Prostate gland (tissue), 2 donors: ENCODE data around the gene ARFGAP1. TPM values are rescaled to one million over a fixed set of nuclear protein-coding genes. Genes with fewer than 3 reads are reported as not detected.

Experiments used
- DNase-seq: peaks from one replicate; pipeline ENCODE4 v3.0.0-alpha.2; 2019; ENCODE audit warnings: low spot score
- H3K27ac ChIP-seq, 2 donors: fragments of 200-600 bp; sonication (generic); 2 replicates each; pipeline ENCODE4 v1.5.1; 2017 to 2019
- H3K27me3 ChIP-seq: fragments of 200-600 bp; sonication (generic); replicated peaks from 2 replicates; pipeline ENCODE4 v1.5.1; 2019; ENCODE audit not compliant: insufficient read depth
- H3K36me3 ChIP-seq, 2 donors: fragments of 200-600 bp; sonication (generic); 1 replicate in 1 of 2; 2 replicates in 1 of 2; pipeline versions ENCODE4 v1.5.1 to v1.8.1; 2017 to 2019
- H3K4me1 ChIP-seq: fragments of 200-600 bp; sonication (generic); replicated peaks from 2 replicates; pipeline ENCODE4 v1.5.1; 2019
- H3K4me3 ChIP-seq, 2 donors: fragments of 200-600 bp; sonication (generic); 2 replicates each; pipeline ENCODE4 v1.5.1; 2017 to 2019
- H3K9me3 ChIP-seq: fragments of 200-600 bp; sonication (generic); 2 replicates; pipeline ENCODE4 v1.5.1; 2017
- POLR2A ChIP-seq: fragments of 450-650 bp; IDR thresholded peaks from one replicate; pipeline ENCODE4 v1.6.1; 2016; ENCODE audit warnings: antibody characterized with exemption, mild to moderate bottlenecking
- POLR2AphosphoS5 ChIP-seq: sonication (generic); formaldehyde crosslinking; IDR thresholded peaks from one replicate; pipeline ENCODE4 v1.6.1; 2017; ENCODE audit warnings: antibody characterized with exemption
- WGBS: methylation state at CpG from one replicate; pipeline ENCODE4 v1.1.5; 2018; 5-methylcytosine and 5-hydroxymethylcytosine counted together
- intact Hi-C: fragments of 100-400 bp; cut with DNase I; formaldehyde crosslinking; loops from one replicate; pipeline ENCODE4 v1.14.2; 2022
- total RNA-seq, 2 donors: library from RNA; depleted of rRNA; stranded (reverse); fragments of >200 nt; gene quantifications; one replicate each; pipeline ENCODE4 v1.1.0, GENCODE V29; 2016
- TF ChIP-seq, protein P1 (sequence below), 4 experiments: fragments of 200-600 bp in 2 of 4; fragments of 450-650 bp in 2 of 4; sonication (generic) in 2 of 4; IDR thresholded peaks; 1 replicate in 3 of 4; 2 replicates in 1 of 4; pipeline ENCODE4 v1.5.1; 2016 to 2019; ENCODE audit warnings: antibody characterized with exemption in 4 of 4, mild to moderate bottlenecking in 2 of 4, moderate library complexity in 2 of 4

Gene ARFGAP1
- total RNA-seq, 2 donors from 2014 or later: 43.6 to 85.6 TPM

- Histone ChIP-seq H3K9me3 (no peaks in the 10 kb centered on the region), H3K27me3 (no peaks in the 10 kb centered on the region), H3K36me3 (no peaks in the 10 kb centered on the region), H3K27ac (no peak overlapping the region), H3K4me1 (no peaks in the 10 kb centered on the region), H3K4me3 (no peak overlapping the region)
- TF ChIP-seq, protein P1, sequence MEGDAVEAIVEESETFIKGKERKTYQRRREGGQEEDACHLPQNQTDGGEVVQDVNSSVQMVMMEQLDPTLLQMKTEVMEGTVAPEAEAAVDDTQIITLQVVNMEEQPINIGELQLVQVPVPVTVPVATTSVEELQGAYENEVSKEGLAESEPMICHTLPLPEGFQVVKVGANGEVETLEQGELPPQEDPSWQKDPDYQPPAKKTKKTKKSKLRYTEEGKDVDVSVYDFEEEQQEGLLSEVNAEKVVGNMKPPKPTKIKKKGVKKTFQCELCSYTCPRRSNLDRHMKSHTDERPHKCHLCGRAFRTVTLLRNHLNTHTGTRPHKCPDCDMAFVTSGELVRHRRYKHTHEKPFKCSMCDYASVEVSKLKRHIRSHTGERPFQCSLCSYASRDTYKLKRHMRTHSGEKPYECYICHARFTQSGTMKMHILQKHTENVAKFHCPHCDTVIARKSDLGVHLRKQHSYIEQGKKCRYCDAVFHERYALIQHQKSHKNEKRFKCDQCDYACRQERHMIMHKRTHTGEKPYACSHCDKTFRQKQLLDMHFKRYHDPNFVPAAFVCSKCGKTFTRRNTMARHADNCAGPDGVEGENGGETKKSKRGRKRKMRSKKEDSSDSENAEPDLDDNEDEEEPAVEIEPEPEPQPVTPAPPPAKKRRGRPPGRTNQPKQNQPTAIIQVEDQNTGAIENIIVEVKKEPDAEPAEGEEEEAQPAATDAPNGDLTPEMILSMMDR (IDR thresholded peaks at IDR 0.05): no peak
- TF ChIP-seq POLR2A: no peak
- no peak for TF ChIP-seq POLR2AphosphoS5
- DNase-seq: no peak
- intact Hi-C loops: no loop called here
- 69% methylated on average over 18 of the region's 18 CpGs for WGBS
Observed at GRCh38 chr20:63323357-63323981, 50.9 kb downstream of the ARFGAP1 start.

DNA sequence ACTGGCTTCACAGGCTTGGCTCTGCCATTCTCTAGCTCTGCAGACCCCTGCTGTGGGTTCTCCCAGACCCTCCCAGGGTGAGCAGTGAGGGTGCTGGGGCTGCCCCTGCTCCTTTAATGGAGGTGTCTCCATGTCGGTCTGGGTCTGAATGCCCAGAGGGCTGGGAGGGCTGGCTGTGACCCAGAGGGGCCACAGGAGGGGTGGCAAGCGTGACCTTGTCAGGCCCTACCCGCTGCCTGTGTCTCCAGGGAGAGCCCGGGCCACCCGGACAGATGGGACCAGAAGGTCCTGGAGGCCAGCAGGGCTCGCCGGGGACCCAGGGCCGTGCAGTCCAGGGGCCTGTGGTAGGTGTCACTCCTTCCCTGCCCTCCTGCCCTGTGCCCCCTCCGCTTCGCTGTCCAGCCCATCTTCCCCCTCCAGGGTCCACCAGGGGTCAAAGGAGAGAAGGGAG is 52.4 kb downstream of the ARFGAP1 start:
- no peak for DNase-seq
- no peak overlapping the region for H3K27ac ChIP-seq
- H3K27me3 ChIP-seq: no peaks in the 10 kb centered on the region
- H3K36me3 ChIP-seq: no peaks in the 10 kb centered on the region
- H3K4me1 ChIP-seq: no peaks in the 10 kb centered on the region
- intact Hi-C loops: no loop called here
- TF ChIP-seq POLR2A (no peak), POLR2AphosphoS5 (no peak)
- TF ChIP-seq, protein P1 (IDR thresholded peaks at IDR 0.05): no peak
- WGBS: 84% methylated on average over 9 of the region's 10 CpGs
- no peaks in the 10 kb centered on the region for H3K9me3 ChIP-seq
- H3K4me3 ChIP-seq: no peak overlapping the region

GRCh38 chr20:63325554-63326313 is 53.1 kb downstream of the ARFGAP1 start:
- TF ChIP-seq, protein P1 (IDR thresholded peaks at IDR 0.05): no peak
- TF ChIP-seq POLR2AphosphoS5 (no peak), POLR2A (no peak)
- Histone ChIP-seq H3K4me3 (no peak overlapping the region), H3K36me3 (no peaks in the 10 kb centered on the region), H3K27ac (no peak overlapping the region), H3K27me3 (no peaks in the 10 kb centered on the region), H3K4me1 (no peaks in the 10 kb centered on the region), H3K9me3 (no peaks in the 10 kb centered on the region)
- intact Hi-C loops: no loop called here
- WGBS: 81% methylated on average over 6 of the region's 8 CpGs
- no peak for DNase-seq

GRCh38 chr20:63326314-63327230 is 54.0 kb downstream of the ARFGAP1 start:
- no peak overlapping the region for H3K27ac ChIP-seq
- 90% methylated on average over 14 of the region's 15 CpGs for WGBS
- no peak overlapping the region for H3K4me3 ChIP-seq
- no peaks in the 10 kb centered on the region for H3K27me3 ChIP-seq
- intact Hi-C loops: no loop called here
- no peak for DNase-seq
- no peak for TF ChIP-seq POLR2A
- TF ChIP-seq POLR2AphosphoS5: no peak
- TF ChIP-seq, protein P1 (IDR thresholded peaks at IDR 0.05): no peak
- H3K36me3 ChIP-seq: no peaks in the 10 kb centered on the region
- no peaks in the 10 kb centered on the region for H3K9me3 ChIP-seq
- no peaks in the 10 kb centered on the region for H3K4me1 ChIP-seq
